CD4-positive, alpha-beta memory T cell (primary cell): ENCODE results near the gene EYA2. TPM values are rescaled to one million over a fixed set of nuclear protein-coding genes. Genes with fewer than 3 reads are reported as not detected.
A peak's percentile ranks its signal among the peaks of the same experiment; 100 is the strongest.

ENCODE experiments used
- CTCF ChIA-PET: fragments of 350-600 bp; sonication (Branson Sonifier 250); formaldehyde crosslinking; loops from one replicate; lab custom pipeline; 2021; ENCODE audit warnings: inconsistent platforms; ENCODE audit not compliant: partially characterized antibody; lab: Charles Lee
- POLR2A ChIA-PET: fragments of 350-600 bp; sonication (Branson Sonifier 250); formaldehyde crosslinking; loops from one replicate; lab custom pipeline; 2021; ENCODE audit not compliant: partially characterized antibody; lab: Charles Lee
- DNase-seq, 5 donors: peaks; one replicate each; pipeline versions ENCODE4 v3.0.0 to v3.0.0-alpha.2; 2020 to 2022; ENCODE audit warnings: mixed read lengths in 1 of 5
- H3K27ac ChIP-seq: one replicate; pipeline ENCODE4 v1.7.0; 2013; ENCODE audit warnings: low read depth, low read length
- H3K27me3 ChIP-seq: 2 replicates; pipeline ENCODE4 v1.7.0; 2013; ENCODE audit warnings: mild to moderate bottlenecking, low read length, moderate library complexity; ENCODE audit not compliant: insufficient read depth
- H3K36me3 ChIP-seq: 2 replicates; pipeline ENCODE4 v1.7.0; 2013; ENCODE audit warnings: mild to moderate bottlenecking, low read length, moderate library complexity; ENCODE audit not compliant: insufficient read depth
- H3K4me1 ChIP-seq: 2 replicates; pipeline ENCODE4 v1.7.0; 2013; ENCODE audit warnings: mild to moderate bottlenecking, low read length, moderate library complexity; ENCODE audit not compliant: insufficient read depth
- H3K4me3 ChIP-seq, 2 donors: one replicate each; pipeline ENCODE4 v1.7.0; 2013; ENCODE audit warnings: low read length in 2 of 2, mild to moderate bottlenecking in 1 of 2
- H3K9me3 ChIP-seq, 2 donors: one replicate each; pipeline ENCODE4 v1.7.0; 2013; ENCODE audit warnings: low read length in 2 of 2, control low read depth in 1 of 2; ENCODE audit not compliant: control insufficient read depth in 1 of 2
- H3K27ac Mint-ChIP-seq, 7 donors: one replicate each; pipeline ENCODE4 v1.8.0; 2020 to 2021; ENCODE audit warnings: mixed read lengths in 7 of 7, mild to moderate bottlenecking in 6 of 7, inconsistent platforms in 3 of 7, moderate library complexity in 3 of 7
- H3K27me3 Mint-ChIP-seq, 2 donors: one replicate each; pipeline ENCODE4 v1.8.0; 2020 to 2021; ENCODE audit warnings: mixed read lengths in 2 of 2
- H3K36me3 Mint-ChIP-seq, 2 donors: one replicate each; pipeline ENCODE4 v1.8.0; 2020 to 2021; ENCODE audit warnings: mixed read lengths in 2 of 2, inconsistent platforms in 1 of 2, mild to moderate bottlenecking in 1 of 2
- H3K4me1 Mint-ChIP-seq, 4 donors: one replicate each; pipeline ENCODE4 v1.8.0; 2020 to 2021; ENCODE audit warnings: mixed read lengths in 4 of 4, mild to moderate bottlenecking in 1 of 4
- H3K4me3 Mint-ChIP-seq, 8 donors: one replicate each; pipeline ENCODE4 v1.8.0; 2020 to 2021; ENCODE audit warnings: mixed read lengths in 8 of 8, mild to moderate bottlenecking in 7 of 8, moderate library complexity in 6 of 8, inconsistent platforms in 3 of 8
- H3K9me3 Mint-ChIP-seq, 8 donors: one replicate each; pipeline ENCODE4 v1.8.0; 2020 to 2021; ENCODE audit warnings: mixed read lengths in 8 of 8, mild to moderate bottlenecking in 5 of 8, inconsistent platforms in 3 of 8, moderate library complexity in 1 of 8
- intact Hi-C: fragments of 100-400 bp; cut with micrococcal nuclease; formaldehyde crosslinking; loops from one replicate; pipeline ENCODE4 v1.15.1; 2023
- polyA plus RNA-seq, 2 donors: library from polyadenylated mRNA; unstranded; fragments of 300-500 nt; fragmentation: Illumina TruSeq; gene quantifications; one replicate each; pipeline ENCODE4 v1.2.3, GENCODE V29; 2021
- total RNA-seq, 2 experiments: library from RNA; stranded (reverse); gene quantifications; one replicate each; pipeline ENCODE4 v1.2.3, GENCODE V29; 2021

EYA2 gene
- total and polyA plus RNA-seq, 4 experiments from 2014 or later, result not detected

DNA sequence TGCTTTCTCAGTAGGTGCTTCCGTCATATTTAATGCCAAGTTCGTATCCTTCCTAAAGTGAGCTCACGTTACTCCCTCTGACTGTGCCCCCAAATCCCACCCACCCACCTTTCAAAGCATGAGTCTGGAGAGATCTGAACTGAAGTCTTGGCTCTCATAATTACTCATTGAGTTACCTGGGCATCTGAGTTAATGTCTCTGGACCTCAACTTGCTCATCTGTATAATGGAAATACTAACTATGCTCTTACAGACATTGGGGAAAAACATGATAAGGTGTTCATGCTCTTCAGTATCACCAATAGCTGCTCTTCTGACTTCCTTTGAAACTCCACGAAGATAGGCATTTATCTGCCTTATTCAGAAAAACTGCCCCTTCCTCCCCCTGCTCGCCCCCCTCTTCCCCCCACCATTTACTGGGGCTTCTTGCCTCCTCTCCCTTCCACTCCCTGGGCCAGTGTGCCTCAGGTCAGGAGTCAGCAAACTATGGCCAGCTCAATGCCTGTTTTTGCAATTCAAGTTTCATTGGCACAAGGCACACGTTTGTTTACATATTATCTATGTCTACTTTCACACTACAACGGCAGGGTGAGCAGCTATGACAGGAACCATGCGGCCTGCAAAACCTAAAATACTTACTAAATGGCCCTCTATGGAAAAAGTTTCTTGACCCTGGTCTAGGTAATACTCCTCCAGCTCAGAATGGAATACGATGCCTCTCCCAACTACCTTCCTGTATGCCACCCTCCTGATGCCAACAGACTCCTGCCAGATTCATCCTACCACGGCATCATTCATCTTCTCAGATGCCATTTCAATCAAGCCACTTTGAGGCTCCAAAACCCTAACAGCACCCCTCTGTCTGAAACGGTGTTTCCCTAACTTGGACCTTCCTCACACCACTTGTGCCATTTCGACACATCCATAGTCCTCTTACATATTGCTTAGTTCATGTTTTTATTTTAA is 323.1 kb downstream of the EYA2 start:
- ChIA-PET POLR2A (no interaction called here), CTCF (interaction anchor here (1.5 to 2.4 kb wide), 2 partner anchors 22 to 166 kb away, joined by 3 to 13 read pairs; no protein-coding TSS in a partner anchor)
- H3K36me3 Mint-ChIP-seq, result peaks cover 55 to 60% of the 10 kb centered on the region in 2 donors
- peaks cover 0 to 5% (median 1%) of the 10 kb centered on the region in 4 donors for H3K4me1 Mint-ChIP-seq
- peaks cover 57% of the 10 kb centered on the region for H3K36me3 ChIP-seq
- H3K27me3 Mint-ChIP-seq, result no peaks in the 10 kb centered on the region
- H3K4me1 ChIP-seq, result no peaks in the 10 kb centered on the region
- H3K27ac ChIP-seq, result no peak overlapping the region
- no peaks in the 10 kb centered on the region for H3K27me3 ChIP-seq
- intact Hi-C loops, result no loop called here
- H3K9me3 ChIP-seq, result no peaks in the 10 kb centered on the region
- H3K4me3 ChIP-seq, result no peak overlapping the region
- peak overlapping the region in 3 of 7 donors; percentile 53 to 84 (median 67) for H3K27ac Mint-ChIP-seq
- no peak for DNase-seq
- H3K9me3 Mint-ChIP-seq, result no peaks in the 10 kb centered on the region
- no peak overlapping the region for H3K4me3 Mint-ChIP-seq

DNA sequence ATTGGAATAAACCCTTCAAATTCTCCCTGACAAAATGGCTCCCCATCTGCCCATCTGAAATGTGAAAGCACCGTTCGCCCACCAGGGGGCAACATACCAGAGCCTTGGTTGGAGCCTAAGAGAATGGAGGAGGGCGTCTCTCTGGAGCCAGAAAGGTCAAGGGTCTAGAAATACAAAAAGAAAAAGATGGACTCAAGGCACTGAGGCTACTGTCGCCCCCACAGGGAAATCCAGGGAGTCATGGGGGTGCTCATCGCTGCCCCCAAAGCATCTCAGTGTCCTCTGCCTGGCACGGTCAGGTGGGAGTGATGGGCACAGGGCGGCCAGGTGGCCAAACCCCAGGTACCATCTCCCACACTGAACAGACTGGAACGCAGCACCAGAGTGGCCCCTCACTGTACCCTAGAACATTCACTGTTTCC is 325.5 kb downstream of the EYA2 start:
- H3K27ac Mint-ChIP-seq, result peak overlapping the region in 3 of 7 donors; percentile 7 to 70 (median 22)
- POLR2A ChIA-PET, result no interaction called here

DNA sequence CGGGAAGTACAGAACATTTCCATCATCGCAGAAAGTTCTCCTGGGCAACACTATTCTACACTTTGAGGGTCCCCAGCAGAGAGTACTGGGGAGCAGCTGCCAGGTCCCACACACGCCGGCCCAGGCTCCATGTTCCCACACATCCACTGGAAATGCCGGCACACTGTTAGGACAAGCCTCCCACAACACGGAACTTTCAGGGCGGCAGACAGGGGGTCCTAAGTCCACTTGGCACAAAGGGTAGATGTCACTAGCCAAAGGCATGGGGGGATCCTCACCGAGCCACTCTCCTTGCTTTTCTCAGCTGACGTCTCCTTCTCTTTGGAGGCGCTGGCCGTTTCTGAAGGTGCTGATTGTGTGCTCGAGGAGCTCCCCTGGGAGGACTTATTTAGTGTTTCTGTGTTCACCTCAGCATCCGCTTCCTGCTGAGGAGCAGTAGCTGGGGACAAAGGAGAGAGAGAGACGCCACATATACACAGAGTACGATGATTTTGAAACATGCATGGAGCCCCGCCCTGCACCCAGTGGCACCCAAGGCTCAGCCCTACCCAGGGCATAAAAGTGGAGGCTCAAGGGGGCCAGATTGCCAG is 326.5 kb downstream of the EYA2 start:
- no peak for DNase-seq
- no peaks in the 10 kb centered on the region for H3K4me1 ChIP-seq
- peaks cover 55% of the 10 kb centered on the region for H3K36me3 ChIP-seq
- no peak overlapping the region for H3K4me3 Mint-ChIP-seq
- H3K27ac Mint-ChIP-seq, result no peak overlapping the region
- H3K27ac ChIP-seq, result no peak overlapping the region
- no peaks in the 10 kb centered on the region for H3K9me3 ChIP-seq
- intact Hi-C loops, result no loop called here
- peaks cover 0 to 3% (median 0%) of the 10 kb centered on the region in 8 donors for H3K9me3 Mint-ChIP-seq
- CTCF ChIA-PET, result interaction anchor here (1.9 to 3.7 kb wide), 2 partner anchors 8 to 163 kb away, joined by 4 to 29 read pairs; no protein-coding TSS in a partner anchor
- H3K4me1 Mint-ChIP-seq, result peaks cover 0 to 5% (median 3%) of the 10 kb centered on the region in 4 donors
- H3K27me3 Mint-ChIP-seq, result no peaks in the 10 kb centered on the region
- POLR2A ChIA-PET, result no interaction called here
- H3K4me3 ChIP-seq, result no peak overlapping the region
- H3K36me3 Mint-ChIP-seq, result peaks cover 61 to 72% of the 10 kb centered on the region in 2 donors
- no peaks in the 10 kb centered on the region for H3K27me3 ChIP-seq

More for the DNA sequence above, 325.5 kb downstream of the EYA2 start:
- no peaks in the 10 kb centered on the region for H3K9me3 ChIP-seq
- DNase-seq, result peak in 4 of 5 donors; percentile 17 to 36 (median 26)
- Mint-ChIP-seq H3K27me3 (no peaks in the 10 kb centered on the region), H3K4me3 (no peak overlapping the region), H3K9me3 (peaks cover 0 to 3% (median 0%) of the 10 kb centered on the region in 8 donors), H3K4me1 (peaks cover 0 to 5% (median 3%) of the 10 kb centered on the region in 4 donors), H3K36me3 (peaks cover 65 to 75% of the 10 kb centered on the region in 2 donors)
- CTCF ChIA-PET, result interaction anchor here (0.9 to 3.7 kb wide), 3 partner anchors 16 to 163 kb away, joined by 3 to 29 read pairs (median 6); no protein-coding TSS in a partner anchor
- H3K36me3 ChIP-seq, result peaks cover 60% of the 10 kb centered on the region
- no peaks in the 10 kb centered on the region for H3K4me1 ChIP-seq
- no peak overlapping the region for H3K4me3 ChIP-seq
- no peaks in the 10 kb centered on the region for H3K27me3 ChIP-seq
- intact Hi-C loops, result loop anchor here (1.0 kb wide), 1 partner anchor 164 kb away; no protein-coding TSS in a partner anchor
- H3K27ac ChIP-seq, result no peak overlapping the region

DNA sequence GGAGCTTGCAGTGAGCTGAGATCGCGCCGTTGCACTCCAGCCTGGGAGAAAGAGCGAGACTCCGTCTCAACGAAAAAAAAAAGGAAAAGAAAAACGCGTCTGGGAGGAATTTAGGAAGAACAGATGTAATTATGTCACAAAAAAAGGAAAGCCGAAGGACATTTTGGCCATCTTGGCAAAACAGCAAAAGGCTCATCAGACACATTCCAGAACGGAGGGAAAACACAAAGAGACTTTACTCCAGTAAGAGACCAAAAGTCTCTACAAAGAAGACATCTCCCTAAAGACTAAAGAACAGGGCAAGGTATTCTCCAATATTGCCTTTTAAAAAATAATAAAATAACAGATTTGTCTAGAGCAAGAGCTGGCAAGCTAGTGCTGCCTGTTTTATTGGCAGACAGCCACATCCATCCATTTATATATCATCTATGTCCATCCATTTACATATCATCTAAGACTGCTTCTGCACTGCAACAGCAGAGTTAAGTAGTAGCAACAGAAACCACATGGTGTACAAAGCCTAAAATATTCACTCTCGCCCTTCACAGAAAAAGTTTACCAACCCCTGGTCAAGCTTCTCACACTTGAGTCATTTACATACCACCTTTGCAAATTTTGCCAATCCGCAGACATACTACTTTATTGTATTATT is 328.0 kb downstream of the EYA2 start:
- Mint-ChIP-seq H3K36me3 (peaks cover 58 to 73% of the 10 kb centered on the region in 2 donors), H3K27me3 (no peaks in the 10 kb centered on the region), H3K4me1 (peaks cover 0 to 5% (median 3%) of the 10 kb centered on the region in 4 donors), H3K4me3 (no peak overlapping the region), H3K9me3 (peaks cover 0 to 3% (median 0%) of the 10 kb centered on the region in 8 donors), H3K27ac (peak overlapping the region in 1 of 7 donors; percentile 35)
- H3K27me3 ChIP-seq, result no peaks in the 10 kb centered on the region
- no peaks in the 10 kb centered on the region for H3K9me3 ChIP-seq
- intact Hi-C loops, result no loop called here
- peaks cover 60% of the 10 kb centered on the region for H3K36me3 ChIP-seq
- DNase-seq, result no peak
- no peak overlapping the region for H3K27ac ChIP-seq
- no peaks in the 10 kb centered on the region for H3K4me1 ChIP-seq
- no peak overlapping the region for H3K4me3 ChIP-seq
- ChIA-PET CTCF (interaction anchor here (1.8 to 1.9 kb wide), 2 partner anchors 9 to 162 kb away, joined by 4 to 5 read pairs; no protein-coding TSS in a partner anchor), POLR2A (no interaction called here)

DNA sequence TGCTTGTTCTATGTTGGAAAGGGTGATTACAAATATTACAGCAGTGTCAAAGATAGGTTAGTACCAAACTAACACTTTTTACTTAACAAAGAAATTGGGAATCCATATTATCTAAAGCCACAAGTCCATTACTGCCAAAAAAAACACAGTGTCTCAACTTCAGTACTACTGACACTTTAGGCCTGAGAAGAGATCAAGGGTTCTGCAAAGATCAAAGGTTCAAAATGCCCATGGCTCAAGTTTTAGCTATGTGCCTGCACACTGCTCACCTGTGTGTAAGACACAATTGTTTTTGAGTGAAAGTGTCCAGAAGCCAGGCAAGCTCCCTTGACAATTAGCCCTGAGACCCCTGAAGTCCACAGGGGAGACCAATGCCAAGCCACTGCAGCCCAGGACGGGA is 329.3 kb downstream of the EYA2 start:
- H3K27ac Mint-ChIP-seq, result no peak overlapping the region
- peaks cover 0 to 3% (median 0%) of the 10 kb centered on the region in 8 donors for H3K9me3 Mint-ChIP-seq
- Histone ChIP-seq H3K9me3 (no peaks in the 10 kb centered on the region), H3K4me1 (no peaks in the 10 kb centered on the region), H3K36me3 (peaks cover 63% of the 10 kb centered on the region), H3K27ac (no peak overlapping the region), H3K27me3 (no peaks in the 10 kb centered on the region), H3K4me3 (no peak overlapping the region)
- H3K36me3 Mint-ChIP-seq, result peaks cover 52 to 71% of the 10 kb centered on the region in 2 donors
- no peaks in the 10 kb centered on the region for H3K27me3 Mint-ChIP-seq
- no peak overlapping the region for H3K4me3 Mint-ChIP-seq
- ChIA-PET POLR2A (no interaction called here), CTCF (interaction anchor here (1.0 to 1.8 kb wide), 2 partner anchors 35 to 160 kb away, joined by 3 to 5 read pairs; no protein-coding TSS in a partner anchor)
- H3K4me1 Mint-ChIP-seq, result peaks cover 0 to 5% (median 3%) of the 10 kb centered on the region in 4 donors
- no peak for DNase-seq
- intact Hi-C loops, result no loop called here

DNA sequence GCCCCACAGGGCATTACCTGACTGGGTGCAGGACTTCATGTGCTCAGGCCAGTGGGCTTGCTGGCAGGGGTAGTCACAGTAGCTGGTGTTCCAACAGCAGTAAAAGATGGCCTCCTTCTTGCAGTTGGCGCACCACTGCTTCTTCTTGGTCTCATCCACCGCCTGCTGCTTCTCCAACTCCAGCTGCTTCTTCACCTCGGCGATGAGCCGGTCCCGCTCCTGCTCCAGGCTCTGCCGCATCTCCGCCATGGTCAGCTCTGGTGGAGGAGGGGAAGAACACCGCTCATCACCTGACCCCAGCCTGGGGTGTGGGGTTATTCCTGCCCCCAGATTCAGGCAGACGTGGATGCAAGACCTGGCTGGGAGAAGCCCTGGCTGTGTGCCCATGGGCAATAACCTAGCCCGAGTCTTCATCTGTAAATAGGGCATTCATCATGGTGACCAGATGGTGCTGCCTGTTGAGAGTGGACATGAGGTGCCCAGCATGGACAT is 329.7 kb downstream of the EYA2 start:
- Histone ChIP-seq H3K4me1 (no peaks in the 10 kb centered on the region), H3K27me3 (no peaks in the 10 kb centered on the region), H3K4me3 (no peak overlapping the region), H3K27ac (no peak overlapping the region), H3K9me3 (no peaks in the 10 kb centered on the region), H3K36me3 (peaks cover 65% of the 10 kb centered on the region)
- no peak for DNase-seq
- H3K4me3 Mint-ChIP-seq, result no peak overlapping the region
- no peaks in the 10 kb centered on the region for H3K27me3 Mint-ChIP-seq
- peaks cover 54 to 75% of the 10 kb centered on the region in 2 donors for H3K36me3 Mint-ChIP-seq
- ChIA-PET POLR2A (no interaction called here), CTCF (interaction anchor here (1.8 kb wide), 1 partner anchor 160 kb away, joined by 6 read pairs; no protein-coding TSS in a partner anchor)
- peaks cover 0 to 3% (median 0%) of the 10 kb centered on the region in 8 donors for H3K9me3 Mint-ChIP-seq
- H3K27ac Mint-ChIP-seq, result peak overlapping the region in 3 of 7 donors; percentile 1 to 67 (median 10)
- intact Hi-C loops, result no loop called here
- peaks cover 0 to 5% (median 3%) of the 10 kb centered on the region in 4 donors for H3K4me1 Mint-ChIP-seq
